Measurements from ENCODE around the gene ALPK3. TPM values are rescaled to one million over a fixed set of nuclear protein-coding genes. Genes with fewer than 3 reads are reported as not detected.

Gene ALPK3
- total and polyA plus RNA-seq, 10 of the 15 experiments (the other 5 are each of a cell fraction or from before 2014, with no cell fraction given): under 0.01 to 0.05 (median 0.02) TPM; not detected in 6

GRCh38 chr15:84827246-84827645 is 10.1 kb downstream of the ALPK3 start:
- peaks cover 0 to 4% of the 10 kb centered on the region in 2 experiments; a peak in 3 of 4 replicates for H3K27me3 ChIP-seq (replicated peaks in 1 of 2; ENCODE audit: control insufficient read depth in 2 of 2, insufficient read depth in 2 of 2, low read length in 1 of 2)
- H3K27ac ChIP-seq (ENCODE audit: control insufficient read depth, insufficient read depth): no peak overlapping the region
- POLR2A ChIA-PET: no interaction called here
- CTCF ChIA-PET: interaction anchor here (0.7 to 1.2 kb wide), 3 partner anchors 35 to 196 kb away, joined by 3 to 5 read pairs (median 3); no protein-coding TSS in a partner anchor
- H3K4me3 ChIP-seq: no peak overlapping the region
- SMC1A ChIA-PET (ENCODE audit: uncharacterized antibody, unreplicated experiment): interaction anchor here (0.6 to 1.6 kb wide), 5 partner anchors 9 to 120 kb away, joined by 3 to 5 read pairs (median 3); no protein-coding TSS in a partner anchor
- ATAC-seq (no peak), DNase-seq (ENCODE audit: low read depth, low spot score) (no peak), FAIRE-seq (no peak)
- no TSS peak for BruUV-seq (replicated peaks)
- H3K79me2 ChIP-seq (ENCODE audit: control insufficient read depth, insufficient read depth, low read length): no peaks in the 10 kb centered on the region
- RAD21 ChIA-PET (ENCODE audit: unreplicated experiment): interaction anchor here (0.7 to 1.3 kb wide), 2 partner anchors 44 to 99 kb away, joined by 3 to 4 read pairs; no protein-coding TSS in a partner anchor
- in situ Hi-C loops (cut with MboI) (no loop called here), intact Hi-C loops (cut with micrococcal nuclease; ENCODE audit: unreplicated experiment) (no loop called here)
- no peaks in the 10 kb centered on the region for H4K20me1 ChIP-seq (ENCODE audit: control insufficient read depth, insufficient read depth)
- H2AFZ ChIP-seq (ENCODE audit: control insufficient read depth, low read depth, low read length): no peak overlapping the region
- H3K9me3 ChIP-seq (replicated peaks; ENCODE audit: control insufficient read depth, insufficient read depth, low read length): no peaks in the 10 kb centered on the region
- H3K4me2 ChIP-seq (ENCODE audit: control insufficient read depth, insufficient read depth): no peak overlapping the region
- TF ChIP-seq, protein P1, sequence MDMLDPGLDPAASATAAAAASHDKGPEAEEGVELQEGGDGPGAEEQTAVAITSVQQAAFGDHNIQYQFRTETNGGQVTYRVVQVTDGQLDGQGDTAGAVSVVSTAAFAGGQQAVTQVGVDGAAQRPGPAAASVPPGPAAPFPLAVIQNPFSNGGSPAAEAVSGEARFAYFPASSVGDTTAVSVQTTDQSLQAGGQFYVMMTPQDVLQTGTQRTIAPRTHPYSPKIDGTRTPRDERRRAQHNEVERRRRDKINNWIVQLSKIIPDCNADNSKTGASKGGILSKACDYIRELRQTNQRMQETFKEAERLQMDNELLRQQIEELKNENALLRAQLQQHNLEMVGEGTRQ (IDR thresholded peaks at IDR 0.05; ENCODE audit: borderline replicate concordance, low read depth, low read length): no peak
- TF ChIP-seq HDGF (IDR thresholded peaks at IDR 0.05) (no peak), RELA (IDR thresholded peaks at IDR 0.05; ENCODE audit: borderline replicate concordance, partially characterized antibody) (no peak), PRDM15 (CRISPR knock-in tag; IDR thresholded peaks at IDR 0.05) (no peak), ATF7 (IDR thresholded peaks at IDR 0.05; ENCODE audit: low read depth) (no peak), SPI1 (IDR thresholded peaks at IDR 0.05; ENCODE audit: borderline replicate concordance, insufficient read depth, low read depth, low read length) (no peak), SREBF2 (IDR thresholded peaks at IDR 0.05; ENCODE audit: low read length) (no peak), EZH2 (IDR thresholded peaks at IDR 0.05; ENCODE audit: borderline replicate concordance, control insufficient read depth, low read depth, low read length) (no peak), RCOR1 (conservative IDR thresholded peaks at IDR 0.05; ENCODE audit: low read depth, low read length) (no peak), NKRF (conservative IDR thresholded peaks at IDR 0.05) (no peak), ATF3 (IDR thresholded peaks at IDR 0.05; ENCODE audit: borderline replicate concordance, extremely low read depth, low read depth, low read length) (no peak), RB1 (IDR thresholded peaks at IDR 0.05; ENCODE audit: borderline replicate concordance) (no peak)
- TF ChIP-seq, protein P2, sequence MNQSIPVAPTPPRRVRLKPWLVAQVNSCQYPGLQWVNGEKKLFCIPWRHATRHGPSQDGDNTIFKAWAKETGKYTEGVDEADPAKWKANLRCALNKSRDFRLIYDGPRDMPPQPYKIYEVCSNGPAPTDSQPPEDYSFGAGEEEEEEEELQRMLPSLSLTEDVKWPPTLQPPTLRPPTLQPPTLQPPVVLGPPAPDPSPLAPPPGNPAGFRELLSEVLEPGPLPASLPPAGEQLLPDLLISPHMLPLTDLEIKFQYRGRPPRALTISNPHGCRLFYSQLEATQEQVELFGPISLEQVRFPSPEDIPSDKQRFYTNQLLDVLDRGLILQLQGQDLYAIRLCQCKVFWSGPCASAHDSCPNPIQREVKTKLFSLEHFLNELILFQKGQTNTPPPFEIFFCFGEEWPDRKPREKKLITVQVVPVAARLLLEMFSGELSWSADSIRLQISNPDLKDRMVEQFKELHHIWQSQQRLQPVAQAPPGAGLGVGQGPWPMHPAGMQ (IDR thresholded peaks at IDR 0.05; ENCODE audit: borderline replicate concordance): no peak
- WGBS (ENCODE audit: insufficient coverage, insufficient replicate concordance, low lambda C conversion rate, missing lambda C conversion rate): 76% methylated on average over 9 of the region's 9 CpGs
- H3K36me3 ChIP-seq (ENCODE audit: control insufficient read depth in 2 of 2, insufficient read depth in 2 of 2, low read length in 1 of 2): no peaks in the 10 kb centered on the region
- H3K9ac ChIP-seq (ENCODE audit: control insufficient read depth, insufficient read depth, low read length): no peak overlapping the region
- no peaks in the 10 kb centered on the region for H3K4me1 ChIP-seq (ENCODE audit: control insufficient read depth, insufficient read depth, low read length)

Data from GM12878 (cell line).